Measurements from ENCODE around the gene FSTL4. TPM values are rescaled to one million over a fixed set of nuclear protein-coding genes. Genes with fewer than 3 reads are reported as not detected.

FSTL4 gene
- total RNA-seq, 2 experiments from 2014 or later = 0.36 TPM; not detected in 1

- Mint-ChIP-seq H3K4me3 (no peak overlapping the region), H3K9me3 (no peaks in the 10 kb centered on the region), H3K27me3 (no peaks in the 10 kb centered on the region), H3K27ac (no peak overlapping the region), H3K36me3 (no peaks in the 10 kb centered on the region), H3K4me1 (ENCODE audit: low read depth) (no peaks in the 10 kb centered on the region)
- ChIA-PET CTCF (interaction anchor here (1.0 to 1.3 kb wide), 3 partner anchors 9 to 443 kb away, joined by 3 read pairs; no protein-coding TSS in a partner anchor), POLR2A (no interaction called here)
- no peak for DNase-seq
- intact Hi-C loops (cut with micrococcal nuclease) = no loop called here
Measured at GRCh38 chr5:133311176-133311575, 301.2 kb downstream of the FSTL4 start.

GRCh38 chr5:133309984-133310621 is 302.2 kb downstream of the FSTL4 start:
- no peaks in the 10 kb centered on the region for H3K9me3 Mint-ChIP-seq

GRCh38 chr5:133309166-133309795 is 303.1 kb downstream of the FSTL4 start:
- no peaks in the 10 kb centered on the region for H3K36me3 Mint-ChIP-seq
- H3K4me1 Mint-ChIP-seq (ENCODE audit: low read depth) = no peaks in the 10 kb centered on the region
- no peaks in the 10 kb centered on the region for H3K9me3 Mint-ChIP-seq
- intact Hi-C loops (cut with micrococcal nuclease) = no loop called here
- DNase-seq = no peak
- no peak overlapping the region for H3K4me3 Mint-ChIP-seq
- no peak overlapping the region for H3K27ac Mint-ChIP-seq
- ChIA-PET POLR2A (no interaction called here), CTCF (interaction anchor here (1.4 kb wide), 1 partner anchor 114 kb away, joined by 4 read pairs; no protein-coding TSS in a partner anchor)
- no peaks in the 10 kb centered on the region for H3K27me3 Mint-ChIP-seq

More at GRCh38 chr5:133309984-133310621, 302.2 kb downstream of the FSTL4 start:
- intact Hi-C loops (cut with micrococcal nuclease) = no loop called here
- Mint-ChIP-seq H3K4me3 (no peak overlapping the region), H3K27ac (no peak overlapping the region), H3K27me3 (no peaks in the 10 kb centered on the region), H3K4me1 (ENCODE audit: low read depth) (no peaks in the 10 kb centered on the region), H3K36me3 (no peaks in the 10 kb centered on the region)
- POLR2A ChIA-PET = no interaction called here
- no peak for DNase-seq
- CTCF ChIA-PET = interaction anchor here (1.1 to 1.4 kb wide), 3 partner anchors 10 to 445 kb away, joined by 3 to 4 read pairs (median 3); no protein-coding TSS in a partner anchor

- DNase-seq = no peak
- H3K4me3 Mint-ChIP-seq = no peak overlapping the region
- H3K4me1 Mint-ChIP-seq (ENCODE audit: low read depth) = no peaks in the 10 kb centered on the region
- ChIA-PET CTCF (no interaction called here), POLR2A (no interaction called here)
- H3K36me3 Mint-ChIP-seq = no peaks in the 10 kb centered on the region
- peaks cover 3% of the 10 kb centered on the region for H3K27me3 Mint-ChIP-seq
- H3K27ac Mint-ChIP-seq = no peak overlapping the region
- intact Hi-C loops (cut with micrococcal nuclease) = no loop called here
- no peaks in the 10 kb centered on the region for H3K9me3 Mint-ChIP-seq
Measured at GRCh38 chr5:133307275-133307674, 305.1 kb downstream of the FSTL4 start.

GRCh38 chr5:133304707-133305216 is 307.6 kb downstream of the FSTL4 start:
- POLR2A ChIA-PET = no interaction called here
- no peaks in the 10 kb centered on the region for H3K36me3 Mint-ChIP-seq

GRCh38 chr5:133304178-133304577 is 308.2 kb downstream of the FSTL4 start:
- Mint-ChIP-seq H3K9me3 (no peaks in the 10 kb centered on the region), H3K4me3 (no peak overlapping the region), H3K4me1 (ENCODE audit: low read depth) (no peaks in the 10 kb centered on the region), H3K27ac (no peak overlapping the region), H3K27me3 (peaks cover 3% of the 10 kb centered on the region), H3K36me3 (no peaks in the 10 kb centered on the region)
- POLR2A ChIA-PET = no interaction called here
- DNase-seq = no peak
- intact Hi-C loops (cut with micrococcal nuclease) = no loop called here
- CTCF ChIA-PET = no interaction called here

More at GRCh38 chr5:133304707-133305216, 307.6 kb downstream of the FSTL4 start:
- intact Hi-C loops (cut with micrococcal nuclease) = no loop called here
- Mint-ChIP-seq H3K9me3 (no peaks in the 10 kb centered on the region), H3K27me3 (peaks cover 3% of the 10 kb centered on the region), H3K4me3 (no peak overlapping the region), H3K27ac (no peak overlapping the region), H3K4me1 (ENCODE audit: low read depth) (no peaks in the 10 kb centered on the region)
- CTCF ChIA-PET = no interaction called here
- DNase-seq = no peak

- Mint-ChIP-seq H3K27ac (no peak overlapping the region), H3K27me3 (peaks cover 3% of the 10 kb centered on the region), H3K36me3 (no peaks in the 10 kb centered on the region), H3K4me1 (ENCODE audit: low read depth) (no peaks in the 10 kb centered on the region), H3K4me3 (no peak overlapping the region), H3K9me3 (no peaks in the 10 kb centered on the region)
- ChIA-PET CTCF (no interaction called here), POLR2A (no interaction called here)
- no peak for DNase-seq
- intact Hi-C loops (cut with micrococcal nuclease) = no loop called here
Measured at GRCh38 chr5:133303298-133303697, 309.0 kb downstream of the FSTL4 start.

- Mint-ChIP-seq H3K36me3 (no peaks in the 10 kb centered on the region), H3K27ac (no peak overlapping the region), H3K27me3 (peaks cover 3% of the 10 kb centered on the region), H3K4me1 (ENCODE audit: low read depth) (no peaks in the 10 kb centered on the region), H3K9me3 (no peaks in the 10 kb centered on the region), H3K4me3 (no peak overlapping the region)
- DNase-seq = no peak
- intact Hi-C loops (cut with micrococcal nuclease) = no loop called here
- POLR2A ChIA-PET = no interaction called here
- CTCF ChIA-PET = no interaction called here
Measured at GRCh38 chr5:133299728-133300127, 312.6 kb downstream of the FSTL4 start.

GRCh38 chr5:133299021-133299420 is 313.3 kb downstream of the FSTL4 start:
- CTCF ChIA-PET = no interaction called here
- Mint-ChIP-seq H3K27ac (no peak overlapping the region), H3K9me3 (no peaks in the 10 kb centered on the region)

GRCh38 chr5:133298447-133298846 is 313.9 kb downstream of the FSTL4 start:
- no peak overlapping the region for H3K27ac Mint-ChIP-seq
- peaks cover 3% of the 10 kb centered on the region for H3K27me3 Mint-ChIP-seq
- ChIA-PET CTCF (no interaction called here), POLR2A (interaction anchor here (0.9 kb wide), 1 partner anchor 67 kb away, joined by 3 read pairs; no protein-coding TSS in a partner anchor)
- no peaks in the 10 kb centered on the region for H3K36me3 Mint-ChIP-seq
- intact Hi-C loops (cut with micrococcal nuclease) = loop anchor here (1.0 kb wide), 1 partner anchor 185 kb away; no protein-coding TSS in a partner anchor
- H3K9me3 Mint-ChIP-seq = no peaks in the 10 kb centered on the region
- peak; percentile 66 for DNase-seq
- H3K4me3 Mint-ChIP-seq = no peak overlapping the region
- H3K4me1 Mint-ChIP-seq (ENCODE audit: low read depth) = no peaks in the 10 kb centered on the region

More at GRCh38 chr5:133299021-133299420, 313.3 kb downstream of the FSTL4 start:
- no peaks in the 10 kb centered on the region for H3K36me3 Mint-ChIP-seq
- POLR2A ChIA-PET = interaction anchor here (0.9 kb wide), 1 partner anchor 68 kb away, joined by 3 read pairs; no protein-coding TSS in a partner anchor
- peaks cover 3% of the 10 kb centered on the region for H3K27me3 Mint-ChIP-seq
- intact Hi-C loops (cut with micrococcal nuclease) = no loop called here
- DNase-seq = no peak
- H3K4me3 Mint-ChIP-seq = no peak overlapping the region
- H3K4me1 Mint-ChIP-seq (ENCODE audit: low read depth) = no peaks in the 10 kb centered on the region

GRCh38 chr5:133297293-133297692 is 315.0 kb downstream of the FSTL4 start:
- Mint-ChIP-seq H3K4me3 (no peak overlapping the region), H3K27me3 (no peaks in the 10 kb centered on the region), H3K4me1 (ENCODE audit: low read depth) (no peaks in the 10 kb centered on the region), H3K36me3 (no peaks in the 10 kb centered on the region), H3K27ac (no peak overlapping the region), H3K9me3 (no peaks in the 10 kb centered on the region)
- intact Hi-C loops (cut with micrococcal nuclease) = no loop called here
- CTCF ChIA-PET = no interaction called here
- POLR2A ChIA-PET = no interaction called here
- no peak for DNase-seq

GRCh38 chr5:133296624-133297023 is 315.7 kb downstream of the FSTL4 start:
- intact Hi-C loops (cut with micrococcal nuclease) = no loop called here
- Mint-ChIP-seq H3K9me3 (no peaks in the 10 kb centered on the region), H3K27me3 (no peaks in the 10 kb centered on the region), H3K4me1 (ENCODE audit: low read depth) (no peaks in the 10 kb centered on the region), H3K27ac (no peak overlapping the region), H3K4me3 (no peak overlapping the region), H3K36me3 (no peaks in the 10 kb centered on the region)
- CTCF ChIA-PET = no interaction called here
- POLR2A ChIA-PET = no interaction called here
- DNase-seq = no peak

Data from activated CD4-positive, alpha-beta memory T cell treated with anti-CD3 and anti-CD28 coated beads for 36 hours (primary cell).